GM18498 (cell line): ENCODE results near the gene KIRREL3.

ENCODE experiments used
- ATAC-seq: cut with Tn5 transposase; IDR thresholded peaks from one replicate; pipeline ENCODE4 v1.9.1; 2021; ENCODE audit warnings: mild to moderate bottlenecking, moderate library complexity; ENCODE audit not compliant: unreplicated experiment

Gene KIRREL3

DNA sequence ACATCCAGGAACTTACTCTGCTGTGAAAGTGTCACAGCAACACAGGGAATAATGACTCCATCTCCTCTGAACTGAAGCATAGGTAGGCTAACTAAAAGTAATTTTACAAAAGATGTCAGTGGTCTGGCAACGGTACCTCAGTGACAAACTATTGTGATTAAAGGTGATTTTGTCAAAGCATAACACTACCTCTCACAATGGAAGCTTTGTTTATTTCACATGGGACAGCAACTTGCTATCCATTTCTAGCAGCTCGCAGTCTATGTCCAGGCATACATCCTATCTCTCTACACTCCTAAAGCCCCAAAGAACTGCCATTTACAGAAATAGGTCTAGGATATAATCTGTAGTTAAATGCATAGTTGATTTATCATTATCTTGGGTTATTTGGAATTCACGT lies 163.0 kb downstream of the KIRREL3 start:
- ATAC-seq, result no peak

DNA sequence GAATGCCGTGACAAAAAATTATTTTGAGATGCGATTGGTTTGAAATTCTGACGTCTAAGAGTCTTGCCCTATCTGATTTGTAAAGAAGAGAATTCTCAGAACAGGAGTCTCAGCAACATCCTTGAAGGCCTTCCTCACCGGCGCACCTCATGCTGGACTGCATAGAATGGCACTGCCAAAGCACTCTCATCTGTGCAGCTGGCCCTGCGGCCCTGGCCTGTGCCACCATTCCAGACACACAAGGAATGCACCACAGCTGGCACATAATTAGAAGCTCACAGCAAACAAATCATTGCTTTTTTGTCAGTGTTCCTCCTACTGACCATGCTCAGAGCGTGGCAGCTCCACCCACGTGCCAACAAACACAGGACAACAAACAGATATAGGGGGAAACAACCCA lies 166.0 kb downstream of the KIRREL3 start:
- no peak for ATAC-seq

DNA sequence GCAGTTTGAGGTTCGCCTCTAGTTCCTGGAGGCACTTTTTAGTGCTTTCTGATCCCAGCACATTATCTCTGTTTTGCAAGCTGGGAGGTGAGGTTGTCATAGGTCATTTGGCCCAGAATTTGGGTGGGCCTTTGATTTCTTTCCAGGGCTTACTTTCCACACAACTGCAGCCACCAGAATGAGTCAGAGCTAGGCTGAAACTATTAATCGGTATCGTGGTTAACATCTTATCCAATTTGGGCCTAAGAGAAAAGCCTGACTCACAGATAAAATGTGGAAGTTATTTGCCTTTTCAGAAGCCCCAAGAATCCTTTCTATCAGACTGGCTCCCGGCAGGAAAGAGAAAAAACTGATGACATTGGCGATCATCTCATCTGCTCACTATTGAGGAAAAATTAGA lies 166.4 kb downstream of the KIRREL3 start:
- ATAC-seq, result no peak

DNA sequence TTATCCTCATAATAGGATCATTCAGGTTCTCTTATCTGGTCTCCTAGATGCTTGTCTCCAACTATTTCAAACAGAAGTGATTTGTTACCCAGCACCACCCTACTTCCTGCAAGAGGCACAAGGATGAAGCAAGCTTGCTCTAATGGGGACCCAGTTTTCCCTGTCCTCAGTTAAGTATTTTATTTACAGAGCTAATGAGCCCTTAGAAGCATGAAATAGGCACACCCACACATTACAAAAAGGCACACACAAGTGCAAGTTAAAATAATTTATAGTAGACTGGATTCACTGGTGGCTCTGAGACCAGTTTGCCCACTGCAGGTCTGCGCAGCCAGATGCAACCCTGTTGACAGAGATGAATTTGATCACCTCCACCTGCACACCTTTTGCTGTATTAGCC lies 167.5 kb downstream of the KIRREL3 start:
- no peak for ATAC-seq

DNA sequence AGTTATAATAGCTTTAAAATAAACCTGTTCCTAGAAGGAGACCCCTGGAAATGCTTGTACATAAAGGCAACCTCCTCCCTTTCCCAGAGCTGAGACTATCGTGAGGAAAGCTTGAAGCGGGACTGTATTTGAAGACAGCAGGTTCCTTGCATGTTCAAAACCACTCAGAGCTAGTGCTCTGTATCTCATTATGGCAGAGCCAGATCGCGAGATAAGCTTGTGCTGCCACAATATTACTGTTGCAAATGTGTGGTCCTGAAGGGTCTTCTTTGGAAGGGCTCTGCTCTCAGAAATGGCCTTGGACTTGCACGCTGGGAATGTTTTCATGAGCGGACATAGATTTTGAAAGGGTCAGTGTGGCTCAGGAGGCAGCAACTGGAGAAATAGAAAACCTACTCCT lies 168.2 kb downstream of the KIRREL3 start:
- ATAC-seq, result no peak

DNA sequence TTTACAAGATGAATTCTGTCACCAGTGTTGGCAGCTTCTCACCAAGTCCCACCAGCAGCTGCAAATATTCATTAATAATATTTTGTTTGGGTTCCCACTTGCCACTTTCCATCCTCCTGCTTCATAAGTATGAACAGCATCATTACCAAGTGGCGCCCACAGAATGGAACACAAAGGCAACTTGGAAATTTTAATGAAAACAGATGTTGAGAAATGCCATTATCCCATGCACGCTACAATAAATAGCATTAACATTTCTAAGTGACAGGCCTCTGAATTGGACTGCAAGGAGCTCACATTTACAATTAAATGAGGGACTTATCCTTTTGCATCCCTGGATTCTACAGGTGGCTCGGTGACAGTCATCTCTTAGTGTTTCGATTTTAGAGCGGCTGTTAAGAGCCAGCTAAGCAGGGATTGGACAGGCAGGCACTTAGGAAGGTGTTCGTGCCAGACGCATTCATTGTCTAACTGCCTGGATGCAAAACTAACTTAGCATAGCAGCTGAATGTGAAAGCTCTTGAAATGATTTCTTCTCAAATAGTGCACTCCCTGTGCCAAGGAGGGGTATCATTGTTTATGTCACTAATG lies 170.3 kb downstream of the KIRREL3 start:
- no peak for ATAC-seq

DNA sequence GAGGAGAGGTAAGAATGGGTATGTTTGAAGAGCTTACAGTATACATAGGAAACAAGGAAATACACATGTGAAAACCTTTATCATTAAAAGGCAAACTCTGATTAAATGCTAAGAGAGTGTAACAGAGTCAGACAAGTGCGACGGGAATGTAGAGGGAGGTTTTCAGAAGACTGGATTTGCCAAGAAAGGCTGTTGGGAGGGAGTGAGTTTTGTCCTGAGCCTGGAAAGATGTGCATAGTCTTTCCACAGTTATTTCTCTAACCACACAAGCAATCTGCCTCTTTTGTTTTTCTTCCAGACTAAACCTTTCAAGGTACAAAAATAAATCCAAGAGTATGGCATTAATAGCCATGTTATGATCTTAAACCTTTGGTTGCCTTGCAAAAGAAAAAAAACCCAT lies 170.9 kb downstream of the KIRREL3 start:
- no peak for ATAC-seq

DNA sequence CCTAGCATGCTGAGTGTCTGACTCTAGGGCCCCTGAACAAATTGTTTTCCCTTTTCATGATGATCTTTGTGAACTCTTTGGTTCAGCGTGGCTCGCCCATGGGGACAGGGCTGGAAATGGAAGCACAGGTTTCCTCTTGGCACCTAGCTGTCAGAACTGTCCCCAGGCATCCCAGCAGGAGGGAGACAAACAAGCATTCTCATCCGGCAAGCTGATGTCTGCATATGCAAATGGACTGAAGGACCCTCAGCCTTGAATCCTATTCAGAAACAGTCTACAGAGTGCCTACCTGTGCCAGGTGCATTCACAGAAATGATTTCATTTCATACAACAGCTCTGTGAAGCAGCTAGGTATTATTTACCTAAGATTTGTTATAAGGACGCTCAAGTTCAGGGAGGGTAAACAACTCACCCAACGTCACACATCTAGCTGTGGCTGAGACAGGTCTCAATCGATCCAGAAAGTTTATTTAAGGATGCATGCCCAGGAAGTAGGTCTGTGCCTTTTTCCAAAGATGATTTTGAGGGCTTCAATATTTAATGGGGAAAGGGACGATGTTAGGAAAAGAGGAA lies 176.4 kb downstream of the KIRREL3 start:
- no peak for ATAC-seq

DNA sequence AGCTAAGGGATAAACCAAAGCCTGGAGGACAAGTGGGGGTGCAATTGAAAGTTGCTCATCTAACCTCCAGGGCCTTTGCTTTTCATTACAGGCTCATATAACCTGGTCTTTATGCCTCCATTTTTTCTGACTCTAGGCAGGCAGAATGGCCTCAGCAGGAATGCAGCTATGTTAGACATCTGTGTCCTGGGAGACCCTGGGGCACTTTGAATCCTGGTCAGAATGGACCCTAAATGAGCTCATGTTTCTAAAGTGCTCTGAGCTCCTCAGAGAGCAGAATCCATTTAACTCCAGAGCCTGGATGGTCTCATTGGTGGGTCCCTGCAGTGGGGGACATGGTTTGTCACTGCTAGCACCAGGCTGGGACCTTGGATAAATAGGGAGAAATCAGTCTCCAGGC lies 177.3 kb downstream of the KIRREL3 start:
- no peak for ATAC-seq

DNA sequence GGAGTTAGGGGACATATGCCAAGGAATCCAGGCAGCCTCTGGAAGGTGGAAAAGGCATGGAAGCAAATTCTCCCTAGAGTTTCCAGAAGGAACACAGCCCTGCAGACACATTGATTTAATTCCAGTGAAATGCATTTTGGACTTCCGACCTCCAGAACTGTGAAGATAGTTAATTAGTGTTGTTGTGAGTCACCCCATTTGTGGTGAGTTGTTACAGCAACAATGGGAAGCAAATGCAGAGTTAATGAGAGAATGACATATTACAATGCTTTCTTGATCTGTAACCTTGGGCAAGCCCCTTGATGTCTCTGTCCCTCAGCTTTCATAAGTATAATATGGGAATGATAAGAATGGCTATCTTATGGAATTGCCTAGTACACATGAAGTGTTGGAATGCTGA lies 178.7 kb downstream of the KIRREL3 start:
- no peak for ATAC-seq

DNA sequence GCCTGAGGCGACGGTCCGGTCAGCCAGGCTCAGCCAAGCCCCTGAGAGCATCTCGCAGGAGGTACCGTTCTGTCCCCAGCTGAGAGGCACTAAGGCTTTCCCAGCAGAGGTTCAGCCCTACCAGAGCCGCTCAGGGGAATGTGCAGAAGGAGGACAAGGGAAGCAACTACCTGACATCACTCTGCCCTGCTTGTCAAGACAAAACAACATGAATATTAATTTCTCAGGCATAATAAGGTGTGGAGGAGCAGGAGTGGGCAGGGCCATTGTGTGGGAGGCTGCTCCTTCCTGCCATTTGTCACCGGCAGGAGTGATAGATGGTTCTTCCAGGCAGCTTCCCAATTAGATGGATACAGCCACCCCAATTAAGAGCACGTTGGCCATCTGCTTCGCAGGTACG lies 181.4 kb downstream of the KIRREL3 start:
- no peak for ATAC-seq

DNA sequence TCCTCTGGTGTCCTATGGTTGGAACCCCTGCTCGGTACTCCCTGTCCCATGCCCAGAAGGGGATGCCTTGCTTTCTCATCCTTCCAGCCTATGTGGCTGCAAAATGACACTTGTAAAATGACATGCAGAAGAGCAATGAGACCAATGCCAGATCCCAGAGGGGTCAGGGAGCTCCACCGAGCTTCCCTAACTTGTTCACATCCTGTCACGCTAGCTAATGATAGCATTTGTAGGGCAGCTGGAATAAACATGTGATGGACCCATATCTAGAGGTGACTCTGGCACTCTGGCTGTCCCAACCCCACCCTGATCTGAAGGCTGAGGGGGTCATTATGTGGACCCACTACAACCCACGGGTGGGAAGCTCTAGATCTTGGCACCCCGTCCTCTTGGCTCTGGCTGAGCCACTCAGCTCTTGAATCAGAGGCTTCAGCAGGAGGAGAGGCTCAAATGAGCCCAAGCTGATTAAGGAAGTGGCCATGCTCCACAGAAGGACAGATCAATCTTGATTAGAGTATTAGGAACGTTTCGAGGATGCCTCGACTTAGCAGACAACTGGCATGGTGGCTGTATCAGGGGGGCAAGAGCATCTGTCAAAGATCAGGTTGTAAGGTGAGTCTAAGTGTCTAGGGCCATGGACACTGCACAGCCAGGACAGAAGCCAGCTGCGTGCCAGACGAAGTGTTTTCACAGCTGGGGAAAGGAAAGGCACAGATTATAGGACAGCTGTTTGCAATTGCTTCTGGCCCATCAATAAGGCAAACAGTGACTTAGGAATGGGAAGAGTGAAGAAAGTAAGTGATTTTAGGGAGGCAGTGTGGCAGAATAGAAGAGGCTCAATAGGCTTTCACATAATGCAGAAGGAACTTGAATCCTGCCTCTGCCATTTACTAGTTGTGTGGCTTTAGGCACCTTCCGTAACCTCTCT lies 182.8 kb downstream of the KIRREL3 start:
- ATAC-seq, result no peak

DNA sequence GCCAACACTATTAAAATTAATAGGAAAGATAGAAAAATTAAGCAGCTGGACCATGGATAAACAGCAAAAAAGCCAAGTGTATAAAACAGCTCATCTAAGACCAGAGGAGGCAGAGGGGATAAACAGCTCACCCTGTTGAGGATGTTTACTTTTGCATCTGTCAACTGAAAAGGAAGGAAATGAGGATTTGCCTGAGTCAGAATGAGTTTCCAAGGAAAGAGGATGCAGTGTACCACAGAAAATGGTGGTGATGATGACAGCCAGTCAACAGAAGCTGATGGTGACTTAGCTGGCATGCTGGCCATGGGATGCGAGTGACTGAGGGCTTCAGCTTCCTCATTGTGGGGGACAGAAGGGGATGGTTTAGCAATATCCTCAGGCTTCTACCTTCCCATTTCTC lies 183.5 kb downstream of the KIRREL3 start:
- ATAC-seq, result no peak

DNA sequence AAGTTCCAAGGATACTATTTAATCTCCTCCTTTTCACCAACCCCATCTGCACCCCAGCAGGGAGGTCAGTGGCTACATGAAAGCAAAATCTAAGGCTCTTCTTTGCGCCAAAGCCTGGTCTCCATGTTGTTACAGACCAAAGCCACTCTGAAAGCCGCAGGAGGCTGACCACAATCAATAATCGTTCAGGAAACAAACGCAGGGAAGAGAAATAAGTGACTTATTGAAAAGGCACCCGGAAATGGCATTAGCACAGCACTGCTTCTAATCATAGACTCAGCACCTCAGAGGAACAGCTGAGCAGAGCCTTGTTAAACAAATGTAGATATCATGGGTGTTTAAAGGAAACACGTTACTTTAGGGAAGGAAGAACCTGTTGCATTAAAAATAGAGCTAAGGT lies 183.9 kb downstream of the KIRREL3 start:
- no peak for ATAC-seq

DNA sequence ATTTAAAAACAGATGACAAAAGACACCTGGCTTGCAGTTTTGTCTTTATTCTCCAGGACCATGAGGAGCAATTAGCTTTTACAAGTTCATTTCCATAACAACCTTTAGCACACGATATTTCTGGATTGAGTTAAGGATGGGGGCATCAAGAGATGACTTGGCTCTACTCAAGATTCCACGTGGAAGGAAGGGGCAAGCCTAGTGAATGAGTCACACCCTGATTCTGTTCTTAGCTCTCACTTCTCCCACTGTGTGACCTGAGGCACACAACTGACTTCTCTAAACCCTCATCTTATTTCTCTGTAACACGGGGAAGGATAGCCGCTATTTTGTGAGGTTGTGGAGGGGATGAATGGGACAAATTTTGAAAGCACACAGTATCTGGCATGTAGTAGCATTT lies 185.5 kb downstream of the KIRREL3 start:
- ATAC-seq, result no peak

DNA sequence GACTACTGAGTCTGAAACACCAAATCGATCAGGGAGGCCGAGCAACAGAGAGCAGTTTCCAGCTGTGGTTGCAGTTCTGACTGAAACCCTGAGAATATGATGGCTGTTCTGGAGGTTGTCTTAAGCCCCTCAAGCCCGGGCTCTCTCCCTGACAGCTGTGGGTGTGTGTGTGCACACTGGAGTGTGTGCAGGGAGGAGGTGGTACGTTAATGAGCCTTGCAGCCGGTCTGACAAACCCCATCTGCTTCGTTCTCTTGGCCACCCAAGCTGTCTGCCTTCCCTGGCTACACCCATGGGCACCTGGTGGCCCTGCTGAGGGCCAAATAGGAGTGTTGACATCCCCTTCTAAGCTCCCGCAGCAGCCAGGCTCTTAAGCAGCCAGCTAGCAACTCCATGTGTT lies 189.8 kb downstream of the KIRREL3 start:
- ATAC-seq, result no peak

DNA sequence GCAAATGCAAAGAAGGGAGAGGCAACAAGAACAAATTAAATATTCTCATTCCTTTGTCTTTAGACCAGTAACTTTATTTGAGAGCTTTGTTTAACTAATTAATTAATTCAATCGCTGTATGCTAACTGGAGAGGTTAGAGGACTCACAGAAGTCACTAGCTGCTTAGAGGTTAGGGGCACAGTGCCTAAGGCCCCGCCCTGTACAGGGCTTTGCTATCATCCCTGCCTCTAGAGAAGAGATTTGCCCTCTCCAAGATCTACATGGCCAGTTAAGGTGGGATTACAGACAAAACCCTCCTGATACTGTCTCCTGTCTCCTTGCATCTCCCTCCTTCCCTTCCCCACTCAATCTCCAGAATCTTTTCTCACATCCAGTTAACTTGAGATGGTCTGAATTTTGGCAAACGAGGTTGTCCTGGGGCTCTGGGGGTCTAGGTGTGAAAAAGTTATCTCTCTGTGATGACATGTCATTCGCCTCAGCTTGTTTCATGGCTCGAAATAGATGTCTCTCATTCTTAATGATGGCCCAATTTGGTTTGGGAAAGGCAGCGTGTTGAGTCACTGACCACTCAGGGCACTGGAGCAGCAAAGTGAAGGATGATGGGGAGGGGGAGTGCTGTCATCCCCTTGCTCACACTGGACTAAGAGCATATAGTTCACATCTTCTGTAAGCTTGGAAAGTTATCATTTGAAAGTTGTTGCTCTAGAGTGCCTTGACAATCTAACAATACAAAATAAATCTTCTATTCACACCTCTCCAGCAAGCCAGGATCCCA lies 190.9 kb downstream of the KIRREL3 start:
- ATAC-seq, result no peak

DNA sequence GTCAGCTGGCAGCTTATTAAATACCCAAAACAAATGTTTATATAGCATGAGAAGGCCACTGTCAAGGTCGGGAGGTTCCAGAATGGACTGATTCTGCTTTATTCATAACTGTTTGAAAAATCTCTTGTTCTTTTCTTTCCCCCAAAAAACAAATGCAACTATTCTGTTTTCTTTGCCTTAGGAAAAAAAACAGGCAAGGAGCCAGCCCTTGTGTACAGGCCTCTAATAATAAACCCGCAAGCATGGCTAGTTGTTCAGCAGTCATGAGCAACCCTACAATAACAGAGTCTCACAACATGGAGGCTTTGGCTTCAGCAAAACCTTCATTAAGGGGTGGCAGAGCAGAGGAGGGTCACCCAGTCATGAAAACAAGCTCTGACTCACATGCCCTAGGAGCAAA lies 191.7 kb downstream of the KIRREL3 start:
- ATAC-seq, result no peak

DNA sequence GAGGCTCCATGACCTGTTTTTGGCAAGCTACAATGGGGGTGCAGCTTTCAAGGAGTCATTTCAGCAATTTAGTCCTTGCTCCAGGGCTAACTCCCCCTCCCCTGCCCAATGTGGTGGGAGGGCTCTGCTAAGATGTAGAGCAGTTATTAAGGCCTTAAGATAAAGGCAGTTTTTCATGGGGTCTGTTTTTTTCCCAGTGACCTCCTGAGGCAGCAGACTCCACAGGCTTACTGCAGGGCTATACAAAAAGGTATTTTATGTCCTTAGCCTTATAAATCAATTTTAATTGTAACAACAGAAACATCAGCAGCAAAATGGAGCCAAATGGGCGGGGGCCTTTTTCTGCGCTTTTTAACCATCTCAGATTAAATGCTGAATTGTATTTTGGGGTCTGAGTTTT lies 192.3 kb downstream of the KIRREL3 start:
- ATAC-seq, result no peak

DNA sequence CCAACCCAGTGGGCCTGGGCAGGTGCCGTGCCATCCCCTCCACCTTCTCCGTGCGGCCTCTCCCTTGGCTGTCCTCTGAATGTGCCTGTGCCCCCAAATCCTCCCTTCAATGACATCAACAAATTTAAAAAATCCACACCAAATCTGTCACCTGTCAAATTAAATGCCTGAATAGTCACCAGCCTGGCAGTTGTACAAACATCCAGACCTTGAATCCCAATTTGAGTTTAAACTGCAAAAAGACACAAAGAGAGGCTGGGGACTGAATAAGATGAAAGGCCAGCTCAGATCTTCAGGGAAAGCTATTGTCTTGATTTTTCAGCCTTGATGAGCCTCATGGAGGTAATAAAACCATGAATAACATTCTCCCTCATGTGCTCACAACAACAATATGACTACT lies 194.7 kb downstream of the KIRREL3 start:
- no peak for ATAC-seq

DNA sequence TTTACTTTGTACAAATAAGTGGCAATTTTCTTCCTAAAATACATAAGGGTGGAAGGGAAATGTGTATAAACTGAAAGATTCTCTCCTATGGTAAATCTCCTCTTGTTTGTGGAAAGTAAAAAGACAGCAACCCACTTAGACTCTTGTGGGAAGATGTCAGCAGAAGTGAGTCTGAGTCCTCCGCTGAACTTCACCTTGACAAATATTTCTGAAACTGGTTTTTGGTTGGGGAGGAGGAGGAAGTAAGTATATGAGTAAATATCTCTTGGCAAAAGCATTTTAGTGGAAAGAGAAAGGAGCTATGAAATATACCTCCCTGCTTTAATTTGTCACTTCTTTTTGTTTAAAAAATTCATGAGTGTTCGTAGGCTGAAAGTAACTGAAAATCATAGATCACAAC lies 196.2 kb downstream of the KIRREL3 start:
- no peak for ATAC-seq

DNA sequence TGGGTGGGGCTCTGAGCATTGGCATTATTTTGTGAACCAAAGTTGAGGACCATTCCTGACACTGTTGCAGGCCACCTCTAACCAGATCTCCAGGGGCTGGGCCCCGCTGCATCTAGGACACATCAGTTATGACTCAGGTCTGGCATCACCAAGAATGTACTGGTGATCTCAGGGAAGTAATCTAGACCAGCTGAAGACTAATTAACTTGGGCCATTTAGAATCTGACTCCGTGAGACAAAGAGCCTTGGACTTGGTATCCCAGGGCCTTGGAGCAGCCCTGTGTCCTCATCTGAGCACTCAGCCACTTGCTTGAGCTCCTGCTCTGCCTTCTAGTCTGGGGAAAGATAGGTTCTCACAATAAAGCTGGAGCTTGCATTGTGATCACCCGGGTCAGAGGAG lies 200.6 kb downstream of the KIRREL3 start:
- ATAC-seq, result no peak
